Activated T-helper 1 cell treated with anti-CD3 and anti-CD28 coated beads, Interleukin-2, amount 50 U/mL, for 16 hours (primary cell): ENCODE measurements around the gene GPR132.
"Not testable (repeated sequence)": the region's sequence is repeated elsewhere in the genome, so short reads cannot be mapped to it uniquely, and the experiment has no call there.

Source experiments
- DNase-seq, 2 donors: peaks; one replicate each; pipeline ENCODE4 v3.0.0-alpha.2; 2020; ENCODE audit warnings: low read depth in 1 of 2, low spot score in 1 of 2

The GPR132 gene

GRCh38 chr14:105045710-105046326, 19.4 kb downstream of the GPR132 start:
- peak; percentile 86 to 91 for DNase-seq

DNA sequence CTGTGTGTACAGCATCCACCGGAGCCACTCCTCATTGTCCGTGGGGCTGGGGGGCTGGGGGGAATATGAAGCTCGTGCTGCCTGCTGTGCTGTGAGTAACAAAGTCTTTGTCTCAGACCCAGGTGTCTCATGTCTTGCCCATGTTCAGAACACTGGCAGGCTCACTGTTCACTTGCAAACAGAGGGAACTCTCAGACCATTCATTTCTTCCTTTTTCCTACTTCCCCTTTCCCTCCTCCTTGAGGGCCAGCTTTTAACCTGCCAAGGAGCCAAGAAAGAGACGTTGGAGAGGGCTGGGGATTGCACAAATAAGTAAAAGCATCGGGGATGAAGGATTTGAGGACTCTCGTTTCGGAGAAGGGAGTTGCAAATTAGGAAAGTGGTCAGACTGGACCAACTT, 21.6 kb downstream of the GPR132 start:
- no peak for DNase-seq

- no peak for DNase-seq
Measured at GRCh38 chr14:105042813-105043212, 22.4 kb downstream of the GPR132 start.

DNA sequence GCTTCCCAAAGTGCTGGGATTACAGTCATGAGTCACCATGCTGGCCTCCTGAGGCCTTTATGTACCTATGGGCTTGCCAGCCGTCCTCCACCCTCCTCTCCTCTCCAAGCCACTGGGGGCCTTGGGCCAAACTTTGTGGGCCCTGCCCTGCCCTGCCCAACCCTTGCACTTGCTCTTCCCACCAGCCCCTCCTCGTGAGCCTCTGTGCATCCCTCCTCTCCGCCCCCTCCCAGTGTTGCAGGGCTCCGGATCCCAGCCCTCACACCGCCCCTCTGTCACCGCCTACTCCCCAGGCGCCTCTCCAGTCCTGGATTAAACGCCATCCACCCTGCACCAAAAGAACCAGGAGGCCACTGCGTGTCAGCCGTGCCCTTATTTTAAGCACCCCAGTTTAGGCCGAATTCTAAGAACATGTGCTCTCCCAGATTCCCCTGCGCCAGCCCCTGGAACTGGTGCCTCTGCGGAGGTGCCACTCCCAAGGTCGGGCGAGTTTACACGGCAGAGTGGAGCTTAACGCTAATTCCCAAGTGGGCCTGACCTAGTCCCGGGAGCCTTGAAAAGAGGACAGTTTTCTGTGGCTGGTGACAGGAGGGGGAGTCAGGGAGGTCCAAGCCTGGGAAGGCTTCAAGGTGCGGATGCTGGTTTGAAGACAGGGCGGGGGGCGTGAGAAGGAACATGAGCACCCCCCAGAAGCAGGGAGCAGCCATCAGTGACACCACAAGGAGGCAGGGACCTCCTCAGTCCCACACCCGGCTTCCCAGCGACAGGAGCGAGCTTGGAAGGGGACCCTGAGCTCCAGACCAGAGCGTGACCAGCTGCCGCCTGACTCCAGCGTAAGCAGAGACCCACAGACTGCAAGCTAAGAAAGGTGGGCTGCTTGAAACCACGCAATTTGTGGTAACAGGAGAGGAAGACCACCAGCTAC, 23.1 kb downstream of the GPR132 start:
- DNase-seq, result no peak

DNA sequence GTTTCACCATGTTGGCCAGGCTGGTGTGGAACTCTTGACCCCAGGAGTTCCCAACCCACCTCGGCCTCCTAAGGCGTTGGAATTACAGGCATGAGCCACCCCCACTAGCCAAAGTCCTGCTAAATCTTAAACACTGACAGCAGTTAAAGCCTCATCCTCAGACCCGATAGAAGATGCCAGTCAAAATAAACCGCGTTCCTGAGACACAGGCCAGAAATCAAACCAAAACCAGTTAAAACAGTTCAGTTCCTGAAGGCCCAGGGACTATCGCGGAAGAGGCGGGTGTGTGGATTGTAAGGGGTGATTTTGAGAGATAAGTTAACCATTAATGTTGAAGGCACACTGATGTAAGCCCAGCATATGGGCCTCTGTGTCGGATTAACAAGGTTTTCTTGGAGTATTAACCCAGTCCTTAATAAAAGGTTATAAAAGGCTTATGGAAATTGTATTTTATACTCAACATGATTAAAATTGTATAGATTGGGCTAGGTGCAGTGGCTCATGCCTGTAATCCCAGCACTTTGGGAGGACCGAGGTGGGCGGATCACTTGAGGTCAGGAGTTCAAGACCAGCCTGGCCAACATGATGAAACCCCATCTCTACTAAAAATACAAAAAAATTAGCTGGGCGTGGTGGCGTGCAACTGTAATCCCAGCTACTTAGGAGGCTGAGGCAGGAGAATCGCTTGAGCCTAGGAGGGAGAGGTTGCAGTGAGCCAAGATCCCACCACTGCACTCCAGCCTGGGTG, 25.6 kb downstream of the GPR132 start:
- no peak for DNase-seq

DNA sequence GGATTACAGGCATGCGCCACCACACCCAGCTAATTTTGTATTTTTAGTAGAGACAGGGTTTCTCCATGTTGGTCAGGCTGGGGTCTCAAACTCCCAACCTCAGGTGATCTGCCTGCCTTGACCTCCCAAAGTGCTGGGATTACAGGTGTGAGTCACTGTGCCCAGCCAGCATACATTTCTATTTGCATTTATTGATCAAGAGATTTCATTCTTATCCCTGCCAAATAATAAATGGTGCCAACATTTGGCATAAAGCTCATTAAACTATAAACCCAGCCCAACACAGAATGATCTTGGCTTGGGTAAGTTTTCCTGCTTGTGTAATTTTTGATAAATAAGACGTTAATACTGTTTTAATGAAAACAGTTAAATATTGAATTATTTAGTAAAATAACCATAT, 29.6 kb downstream of the GPR132 start:
- not testable (repeated sequence) for DNase-seq

DNA sequence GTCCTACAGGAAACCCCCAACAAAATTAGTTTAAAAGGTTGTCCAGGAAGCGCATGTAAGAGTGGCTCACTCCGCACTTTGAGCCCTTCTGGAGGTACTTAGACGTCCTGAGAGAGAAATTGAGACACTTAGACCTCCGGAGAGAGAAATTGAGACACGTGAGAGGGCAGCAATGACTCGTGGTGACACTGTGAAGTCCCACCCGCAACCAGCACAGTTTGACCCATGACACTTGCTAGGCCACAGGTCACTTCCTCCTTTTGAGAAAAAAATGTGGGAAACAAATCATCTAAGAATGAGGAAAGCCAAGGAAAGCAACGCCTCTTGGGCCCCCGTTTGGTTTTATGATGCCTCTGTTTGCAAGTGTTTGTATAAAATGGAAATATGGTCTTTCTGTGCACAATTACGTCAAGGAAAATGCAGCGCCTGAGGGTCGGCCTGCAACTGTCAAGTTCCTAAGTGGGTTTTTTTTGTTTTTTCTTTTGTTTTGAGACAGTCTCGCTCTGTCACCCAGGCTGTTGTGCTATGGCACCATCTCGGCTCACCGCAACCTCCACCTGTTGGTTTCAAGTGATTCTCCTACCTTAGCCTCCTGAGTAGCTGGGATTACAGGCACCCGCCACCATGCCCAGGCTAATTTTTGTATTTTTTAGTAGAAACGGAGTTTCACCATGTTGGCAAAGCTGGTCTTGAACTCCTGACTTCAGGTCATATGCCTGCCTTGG, 30.8 kb downstream of the GPR132 start:
- DNase-seq, result no peak

GRCh38 chr14:105033412-105033900, 31.8 kb downstream of the GPR132 start:
- DNase-seq, result not testable (repeated sequence)

GRCh38 chr14:105032451-105032901, 32.8 kb downstream of the GPR132 start:
- not testable (repeated sequence) for DNase-seq

- DNase-seq, result no peak
Measured at GRCh38 chr14:105030836-105031396, 34.3 kb downstream of the GPR132 start.

DNA sequence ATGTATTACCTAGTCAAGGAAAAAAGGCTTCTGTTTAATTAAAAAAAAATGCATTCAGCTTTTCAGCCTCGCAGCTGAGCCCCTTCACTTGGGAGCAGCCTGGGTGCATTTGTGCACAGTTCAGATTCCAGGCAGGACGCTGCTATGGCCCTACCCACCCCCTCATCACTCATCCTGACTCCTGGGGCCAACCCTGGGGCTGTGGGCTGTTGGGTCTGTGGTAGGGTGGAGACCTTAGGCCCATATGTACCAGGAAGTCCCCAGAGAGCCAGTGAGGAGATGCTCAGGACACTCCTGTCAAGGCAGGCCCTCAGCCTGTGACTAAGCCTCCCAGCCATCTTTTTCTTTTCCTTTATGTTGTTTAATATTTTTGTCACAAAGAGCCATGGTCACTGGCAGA, 35.0 kb downstream of the GPR132 start:
- DNase-seq, result no peak

DNA sequence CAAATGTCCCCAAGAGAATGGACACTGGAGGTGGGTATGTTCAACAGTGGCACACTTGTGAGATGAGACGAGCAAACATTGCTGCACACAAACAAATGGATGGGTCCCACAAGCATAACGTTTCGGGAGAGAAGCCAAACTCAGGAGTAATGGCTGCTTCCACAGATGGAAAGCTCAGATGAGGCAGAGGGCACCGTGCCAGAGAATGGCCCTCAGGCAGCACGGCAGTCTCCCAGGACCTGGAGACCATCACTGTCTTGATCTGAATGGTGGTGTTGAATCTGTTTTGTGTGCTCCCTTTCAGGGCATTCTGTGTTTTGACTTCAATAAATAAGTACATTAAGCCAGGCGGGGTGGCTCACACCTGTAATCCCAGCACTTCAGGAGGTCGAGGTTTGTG, 35.8 kb downstream of the GPR132 start:
- DNase-seq, result no peak

- no peak for DNase-seq
Measured at GRCh38 chr14:105028251-105028927, 36.8 kb downstream of the GPR132 start.

DNA sequence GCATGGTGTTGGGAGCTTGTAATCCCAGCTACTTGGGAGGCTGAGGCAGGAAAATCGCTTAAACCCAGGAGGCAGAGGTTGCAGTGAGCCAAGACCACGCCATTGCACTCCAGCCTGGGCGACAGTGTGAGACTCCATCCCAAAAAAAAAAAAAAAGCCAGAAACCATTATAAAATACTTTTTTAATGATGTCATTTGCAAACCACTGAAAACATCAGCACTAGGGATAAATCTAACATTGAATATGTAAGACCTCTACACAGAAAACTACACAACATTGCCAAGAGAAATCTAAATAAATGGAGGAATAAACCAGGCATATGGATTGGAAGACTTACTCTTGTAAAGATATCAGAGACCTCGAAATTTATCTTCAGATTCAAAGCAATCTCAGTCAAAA, 37.5 kb downstream of the GPR132 start:
- DNase-seq, result not testable (repeated sequence)

- DNase-seq, result no peak
Measured at GRCh38 chr14:105026802-105027563, 38.2 kb downstream of the GPR132 start.

- DNase-seq, result no peak
Measured at GRCh38 chr14:105026033-105026785, 39.0 kb downstream of the GPR132 start.

- no peak for DNase-seq
Measured at GRCh38 chr14:105025429-105025828, 39.8 kb downstream of the GPR132 start.

GRCh38 chr14:105023791-105024480, 41.3 kb downstream of the GPR132 start:
- no peak for DNase-seq
